ENCODE data around the gene KCNQ1. TPM values are rescaled to one million over a fixed set of nuclear protein-coding genes. Genes with fewer than 3 reads are reported as not detected.

Gene KCNQ1
- total RNA-seq, 1 experiment from 2014 or later, result 2.3 TPM

- Histone ChIP-seq H4K91ac (ENCODE audit: insufficient read length, low read depth, low read length) (no peak overlapping the region), H2BK5ac (ENCODE audit: insufficient read length, low read length) (no peak overlapping the region), H3K79me2 (ENCODE audit: insufficient read depth, low read length) (no peaks in the 10 kb centered on the region), H3K18ac (ENCODE audit: insufficient read length, low read depth, low read length) (no peak overlapping the region), H3K4me2 (ENCODE audit: insufficient read depth, insufficient read length, low read length) (no peak overlapping the region), H3K4ac (ENCODE audit: low read depth, low read length) (no peak overlapping the region), H2BK15ac (ENCODE audit: low read depth, low read length) (no peak overlapping the region), H3K79me1 (ENCODE audit: insufficient read depth, low read depth, low read length, poor library complexity, severe bottlenecking) (no peaks in the 10 kb centered on the region), H3T11ph (ENCODE audit: low read length) (no peak overlapping the region), H3K4me1 (ENCODE audit: insufficient read depth, low read length) (no peaks in the 10 kb centered on the region), H4K8ac (replicated peaks; ENCODE audit: insufficient read length, low read depth, low read length) (no peak overlapping the region), H3K9ac (ENCODE audit: extremely low read depth, insufficient read length, low read length) (no peak overlapping the region), H2AFZ (ENCODE audit: low read length) (no peak overlapping the region), H2BK20ac (ENCODE audit: low read depth, low read length, poor library complexity, severe bottlenecking) (no peak overlapping the region), H2BK120ac (ENCODE audit: low read depth, low read length, poor library complexity, severe bottlenecking) (no peak overlapping the region), H3K56ac (ENCODE audit: insufficient read length, low read depth, low read length) (no peak overlapping the region), H3K23ac (ENCODE audit: insufficient read length, low read depth, low read length) (no peak overlapping the region), H4K20me1 (ENCODE audit: control insufficient read depth, insufficient read depth, insufficient read length) (no peaks in the 10 kb centered on the region), H3K27ac (ENCODE audit: insufficient read length, low read depth, low read length) (no peak overlapping the region), H2BK12ac (ENCODE audit: insufficient read length, low read depth, low read length) (no peak overlapping the region), H2AK5ac (ENCODE audit: insufficient read length, low read length) (no peak overlapping the region), H3K23me2 (ENCODE audit: insufficient read length, low read depth, low read length, poor library complexity, severe bottlenecking) (no peaks in the 10 kb centered on the region), H3K27me3 (ENCODE audit: insufficient read depth, low read length) (peaks cover 2% of the 10 kb centered on the region; the same call in 1 of the 2 replicates), H4K5ac (ENCODE audit: insufficient read length, low read depth, low read length) (no peak overlapping the region), H3K14ac (ENCODE audit: insufficient read depth, low read length) (no peak overlapping the region), H3K9me3 (ENCODE audit: control insufficient read depth, low read depth, low read length) (no peaks in the 10 kb centered on the region)
- Mint-ChIP-seq H3K36me3 (ENCODE audit: insufficient read depth in 1 of 3, low read depth in 3 of 3) (no peaks in the 10 kb centered on the region), H3K4me3 (no peak overlapping the region), H3K27me3 (ENCODE audit: low read depth) (peaks cover 96% of the 10 kb centered on the region), H3K9me3 (no peaks in the 10 kb centered on the region), H3K27ac (no peak overlapping the region), H3K4me1 (no peaks in the 10 kb centered on the region)
- WGBS (ENCODE audit: extremely low coverage, insufficient read length, low lambda C conversion rate), result no CpG with 5 or more reads among the region's 14 CpGs
- no peak for TF ChIP-seq CTCF (conservative IDR thresholded peaks at IDR 0.05)
- no peak for DNase-seq
These were observed 97.1 kb downstream of the KCNQ1 start for GRCh38 chr11:2541881-2542361.

Data from H9 (cell line).